Central memory CD8-positive, alpha-beta T cell (primary cell): ENCODE measurements around the gene SEC31B.

Experiments used
- ATAC-seq: fragments of 150-1000 bp; cut with Tn5 transposase; replicated peaks from 2 replicates; pipeline ENCODE4 v1.10.0; 2022; ENCODE audit warnings: mild to moderate bottlenecking, moderate FRiP score, moderate number of reproducible peaks; ENCODE audit not compliant: poor library complexity, severe bottlenecking; ENCODE audit errors: extremely low read depth
- DNase-seq, 2 donors: peaks; one replicate each; pipeline ENCODE4 v3.0.0; 2021; ENCODE audit warnings: low spot score in 2 of 2
- H3K27ac Mint-ChIP-seq: one replicate; pipeline ENCODE4 v1.8.0; 2022; ENCODE audit warnings: low read depth, mild to moderate bottlenecking, moderate library complexity, mixed read lengths
- H3K27me3 Mint-ChIP-seq: one replicate; pipeline ENCODE4 v1.8.0; 2022; ENCODE audit warnings: mixed read lengths
- H3K36me3 Mint-ChIP-seq: one replicate; pipeline ENCODE4 v1.8.0; 2022; ENCODE audit warnings: mild to moderate bottlenecking, moderate library complexity, mixed read lengths; ENCODE audit not compliant: insufficient read depth
- H3K4me1 Mint-ChIP-seq: one replicate; pipeline ENCODE4 v1.8.0; 2022; ENCODE audit warnings: mixed read lengths
- H3K4me3 Mint-ChIP-seq: one replicate; pipeline ENCODE4 v1.8.0; 2022; ENCODE audit warnings: mild to moderate bottlenecking, moderate library complexity, mixed read lengths
- H3K9me3 Mint-ChIP-seq: one replicate; pipeline ENCODE4 v1.8.0; 2022; ENCODE audit warnings: mixed read lengths

SEC31B gene

GRCh38 chr10:100522945-100523344, 3.3 kb upstream of the SEC31B start:
- no peak overlapping the region for H3K27ac Mint-ChIP-seq
- no peak overlapping the region for H3K4me3 Mint-ChIP-seq
- peaks cover 21% of the 10 kb centered on the region for H3K4me1 Mint-ChIP-seq
- no peaks in the 10 kb centered on the region for H3K9me3 Mint-ChIP-seq
- peaks cover 25% of the 10 kb centered on the region for H3K36me3 Mint-ChIP-seq
- ATAC-seq (no peak), DNase-seq (no peak)
- H3K27me3 Mint-ChIP-seq = no peaks in the 10 kb centered on the region

DNA sequence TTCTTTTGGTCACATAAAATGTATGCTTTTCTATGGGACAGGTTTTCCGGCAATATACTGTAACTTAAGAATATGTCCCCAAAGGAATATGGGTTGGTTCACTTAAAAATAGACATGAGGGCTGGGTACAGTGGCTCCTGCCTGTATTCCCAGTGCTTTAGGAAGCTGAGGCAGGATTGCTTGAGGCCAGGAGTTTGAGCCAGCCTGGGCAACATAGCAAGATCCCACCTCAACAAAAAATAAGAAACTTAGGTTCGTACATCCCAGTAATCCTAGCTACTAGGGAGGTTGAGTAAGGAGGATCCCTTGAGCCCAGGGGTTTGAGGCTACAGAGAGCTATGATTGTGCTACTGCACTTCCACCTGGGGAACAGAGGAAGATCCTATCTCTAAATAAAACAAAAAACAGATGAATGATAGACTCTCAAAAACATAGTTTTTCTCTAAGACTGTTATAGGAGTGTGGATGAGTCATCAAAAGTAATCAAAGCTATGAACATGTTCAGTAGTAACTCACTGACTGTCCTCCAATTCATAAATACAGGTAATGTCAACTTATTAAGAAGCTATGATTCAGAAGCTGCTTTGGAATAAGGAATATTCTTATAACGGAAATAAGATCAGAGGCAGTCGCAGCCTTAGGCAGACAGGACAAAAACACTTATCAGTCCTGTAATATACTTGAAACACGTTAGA, 2.6 kb upstream of the SEC31B start:
- Mint-ChIP-seq H3K27me3 (no peaks in the 10 kb centered on the region), H3K9me3 (no peaks in the 10 kb centered on the region), H3K4me3 (no peak overlapping the region), H3K27ac (no peak overlapping the region), H3K4me1 (peaks cover 20% of the 10 kb centered on the region), H3K36me3 (peaks cover 25% of the 10 kb centered on the region)
- no peak for ATAC-seq
- DNase-seq = no peak

DNA sequence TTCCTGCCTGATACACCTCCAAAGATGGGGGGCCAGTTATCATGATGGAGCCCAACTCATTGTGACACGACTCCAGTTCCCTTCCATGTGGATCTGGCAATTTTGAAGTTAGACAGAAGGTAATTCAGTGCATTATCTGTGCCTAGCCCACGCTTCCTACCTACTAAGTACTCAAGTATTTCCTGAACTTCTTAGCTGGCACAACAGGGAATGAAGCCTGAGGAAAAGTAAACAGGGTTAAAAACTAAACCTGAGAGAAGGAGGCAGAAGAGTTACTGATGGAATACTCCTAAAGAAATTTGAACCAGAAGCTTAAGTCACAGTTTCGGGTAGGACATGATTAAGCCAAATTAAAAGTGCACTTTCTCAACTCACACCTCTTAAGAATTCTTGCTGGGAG, 1.1 kb upstream of the SEC31B start:
- ATAC-seq (no peak), DNase-seq (no peak)
- Mint-ChIP-seq H3K27ac (no peak overlapping the region), H3K4me3 (no peak overlapping the region), H3K9me3 (no peaks in the 10 kb centered on the region), H3K27me3 (no peaks in the 10 kb centered on the region), H3K36me3 (peaks cover 19% of the 10 kb centered on the region), H3K4me1 (peaks cover 10% of the 10 kb centered on the region)

- Mint-ChIP-seq H3K27me3 (no peaks in the 10 kb centered on the region), H3K4me1 (peaks cover 5% of the 10 kb centered on the region), H3K9me3 (no peaks in the 10 kb centered on the region), H3K36me3 (peaks cover 8% of the 10 kb centered on the region), H3K27ac (no peak overlapping the region), H3K4me3 (no peak overlapping the region)
- DNase-seq (peak; percentile 35 to 38), ATAC-seq (no peak)
These were observed 860 bp downstream of the SEC31B start for GRCh38 chr10:100518761-100519241.

- Mint-ChIP-seq H3K9me3 (no peaks in the 10 kb centered on the region), H3K27me3 (no peaks in the 10 kb centered on the region), H3K27ac (no peak overlapping the region), H3K36me3 (peaks cover 6% of the 10 kb centered on the region), H3K4me3 (no peak overlapping the region), H3K4me1 (peaks cover 17% of the 10 kb centered on the region)
- no peak for DNase-seq
- ATAC-seq = no peak
These were observed 2.8 kb downstream of the SEC31B start for GRCh38 chr10:100516847-100517246.

DNA sequence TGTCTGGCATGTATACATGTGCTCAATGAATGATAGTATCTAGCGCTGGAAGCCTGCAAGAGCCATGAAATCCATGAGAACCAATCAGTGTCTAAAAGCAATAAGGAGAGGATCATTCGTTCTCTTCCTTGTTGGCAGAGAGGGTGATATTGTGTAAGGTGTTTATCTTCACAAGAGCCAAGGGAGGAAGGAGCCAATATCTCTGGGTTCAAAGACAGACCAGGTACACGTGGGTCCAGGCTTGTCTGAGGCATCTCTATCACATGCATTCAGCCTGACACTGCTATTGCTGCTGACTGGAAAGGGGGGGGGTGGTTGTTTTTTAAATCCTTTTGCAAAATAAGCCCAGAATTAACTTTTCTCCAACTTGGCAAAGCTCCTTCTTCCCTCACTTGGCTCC, 4.0 kb downstream of the SEC31B start:
- H3K4me1 Mint-ChIP-seq = peaks cover 29% of the 10 kb centered on the region
- no peak for ATAC-seq
- H3K27ac Mint-ChIP-seq = no peak overlapping the region
- H3K9me3 Mint-ChIP-seq = no peaks in the 10 kb centered on the region
- no peak overlapping the region for H3K4me3 Mint-ChIP-seq
- H3K27me3 Mint-ChIP-seq = no peaks in the 10 kb centered on the region
- DNase-seq = no peak
- H3K36me3 Mint-ChIP-seq = peaks cover 6% of the 10 kb centered on the region

DNA sequence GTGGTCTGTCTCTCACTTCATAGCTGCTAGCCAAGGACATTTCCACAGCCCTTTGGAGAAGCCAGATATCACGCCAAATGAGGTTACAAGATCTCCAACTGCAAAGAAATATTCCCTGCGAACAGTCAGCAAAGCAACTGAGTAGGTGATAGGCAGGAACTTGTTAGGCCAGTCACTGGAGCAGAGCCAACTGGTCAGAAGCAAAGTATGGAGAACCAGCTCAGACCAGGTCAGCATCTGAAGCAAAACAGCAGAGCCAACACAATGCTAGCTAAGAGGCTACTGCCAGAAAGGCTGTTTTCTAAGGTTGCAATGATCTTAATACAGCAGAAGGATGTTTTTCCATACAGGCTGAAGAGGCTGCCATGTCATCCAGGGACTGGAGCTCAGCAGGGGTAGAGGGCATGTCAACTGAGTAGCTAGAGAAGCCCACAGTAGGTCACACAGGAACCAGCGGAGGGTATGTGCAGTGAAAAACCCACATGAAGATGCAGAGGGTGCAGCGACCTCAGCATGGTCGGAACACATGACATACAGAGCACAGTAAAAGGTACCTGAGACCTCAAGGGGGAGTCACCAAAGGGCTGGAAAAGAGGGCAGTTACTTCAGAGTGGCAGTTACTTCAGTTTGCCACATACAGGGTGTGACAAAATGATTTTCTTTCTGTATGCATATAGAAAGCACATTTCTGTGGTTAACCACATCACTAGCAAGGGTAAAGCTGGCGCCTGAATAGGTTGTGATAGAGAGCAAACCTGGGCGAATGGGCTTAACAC, 8.9 kb downstream of the SEC31B start:
- Mint-ChIP-seq H3K27ac (peak overlapping the region; percentile 22), H3K4me3 (peak overlapping the region; percentile 49), H3K36me3 (peaks cover 7% of the 10 kb centered on the region), H3K27me3 (no peaks in the 10 kb centered on the region), H3K4me1 (peaks cover 53% of the 10 kb centered on the region), H3K9me3 (no peaks in the 10 kb centered on the region)
- peak; percentile 37 to 65 for DNase-seq
- peak; percentile 96 for ATAC-seq

DNA sequence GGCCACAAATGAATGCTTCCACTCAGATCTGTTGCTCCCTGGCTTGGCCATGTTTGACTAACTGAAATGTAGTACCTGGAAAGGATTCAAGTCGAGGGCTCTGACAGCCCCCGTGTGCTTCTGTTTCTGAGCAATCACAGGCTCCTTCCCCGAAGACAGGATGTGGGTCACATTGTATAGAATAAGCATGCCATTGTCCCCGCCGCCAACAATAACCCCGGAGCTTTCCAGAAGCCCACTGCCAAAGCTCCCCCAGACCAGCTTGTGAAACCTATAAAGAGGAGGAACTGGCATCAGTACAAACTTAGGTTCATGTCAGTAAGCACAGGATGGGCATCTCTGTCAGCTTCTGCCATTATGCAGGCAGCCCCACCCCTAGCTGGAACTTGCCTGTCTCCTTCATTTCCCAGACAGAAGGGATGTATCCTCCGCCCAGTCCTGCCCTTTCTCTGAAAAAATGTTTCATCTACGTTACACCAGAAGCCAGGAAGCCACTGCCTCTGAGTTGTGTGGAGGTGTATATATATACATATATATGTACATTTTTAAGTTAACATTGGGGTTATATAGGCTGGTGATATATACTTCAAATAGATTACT, 10.3 kb downstream of the SEC31B start:
- DNase-seq = no peak
- H3K36me3 Mint-ChIP-seq = peaks cover 10% of the 10 kb centered on the region
- peak overlapping the region; percentile 36 for H3K4me3 Mint-ChIP-seq
- H3K27ac Mint-ChIP-seq = no peak overlapping the region
- peak; percentile 11 for ATAC-seq
- H3K27me3 Mint-ChIP-seq = no peaks in the 10 kb centered on the region
- peaks cover 53% of the 10 kb centered on the region for H3K4me1 Mint-ChIP-seq
- no peaks in the 10 kb centered on the region for H3K9me3 Mint-ChIP-seq

DNA sequence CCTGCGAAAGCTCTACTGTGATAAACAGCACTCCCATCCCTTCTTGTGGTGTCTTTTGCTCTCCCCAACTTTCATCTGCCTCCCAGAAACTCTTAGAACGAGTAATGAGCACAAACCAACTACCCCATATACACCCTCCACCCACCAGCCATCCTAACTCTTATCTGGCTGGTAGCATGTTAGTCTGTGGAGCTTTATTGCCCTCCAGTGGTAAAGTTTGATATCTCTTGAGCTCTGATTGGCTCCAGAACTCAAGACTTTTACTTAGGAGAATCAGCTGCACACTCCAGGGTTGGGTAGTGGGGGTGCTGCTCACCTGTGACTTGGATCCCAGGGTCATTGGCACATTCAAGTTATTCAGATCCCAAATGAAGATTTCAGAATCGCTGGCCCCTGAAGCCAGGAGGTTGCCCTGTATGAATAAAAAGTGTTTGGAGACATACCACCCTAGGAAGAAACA, 10.9 kb downstream of the SEC31B start:
- Mint-ChIP-seq H3K4me3 (peak overlapping the region; percentile 36), H3K36me3 (peaks cover 13% of the 10 kb centered on the region), H3K9me3 (no peaks in the 10 kb centered on the region), H3K27me3 (no peaks in the 10 kb centered on the region), H3K27ac (no peak overlapping the region), H3K4me1 (peaks cover 53% of the 10 kb centered on the region)
- DNase-seq = peak in 1 of 2 donors; percentile 38
- peak; percentile 45 for ATAC-seq

GRCh38 chr10:100508266-100508665, 11.4 kb downstream of the SEC31B start:
- Mint-ChIP-seq H3K4me3 (peak overlapping the region; percentile 36), H3K27me3 (no peaks in the 10 kb centered on the region), H3K4me1 (peaks cover 53% of the 10 kb centered on the region), H3K36me3 (peaks cover 13% of the 10 kb centered on the region), H3K9me3 (no peaks in the 10 kb centered on the region), H3K27ac (no peak overlapping the region)
- DNase-seq (no peak), ATAC-seq (no peak)

DNA sequence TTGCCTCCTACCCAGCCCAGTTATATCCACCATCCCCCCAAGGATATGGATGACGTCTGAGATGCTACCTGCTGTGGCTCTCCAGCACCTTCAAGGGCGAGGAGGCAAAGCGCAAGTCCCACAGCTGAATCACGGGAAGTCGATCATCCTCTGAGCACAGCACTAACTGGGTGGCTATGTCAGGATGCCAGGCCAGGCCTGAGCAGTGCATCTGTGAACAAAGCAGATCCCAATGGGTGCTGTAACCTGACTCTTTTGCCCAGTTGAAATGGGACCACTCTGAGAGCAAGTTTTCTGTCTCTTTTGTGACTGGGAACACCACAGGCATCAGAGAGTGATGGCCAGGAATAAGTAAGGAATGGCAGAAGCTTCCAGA, 12.3 kb downstream of the SEC31B start:
- Mint-ChIP-seq H3K4me3 (no peak overlapping the region), H3K27ac (no peak overlapping the region), H3K36me3 (peaks cover 14% of the 10 kb centered on the region), H3K4me1 (peaks cover 46% of the 10 kb centered on the region), H3K27me3 (no peaks in the 10 kb centered on the region), H3K9me3 (no peaks in the 10 kb centered on the region)
- ATAC-seq = no peak
- DNase-seq = no peak

- Mint-ChIP-seq H3K27ac (no peak overlapping the region), H3K9me3 (no peaks in the 10 kb centered on the region), H3K36me3 (peaks cover 14% of the 10 kb centered on the region), H3K27me3 (no peaks in the 10 kb centered on the region), H3K4me3 (no peak overlapping the region), H3K4me1 (peaks cover 40% of the 10 kb centered on the region)
- no peak for DNase-seq
- no peak for ATAC-seq
These were observed 12.9 kb downstream of the SEC31B start for GRCh38 chr10:100506596-100507356.
